Endodermal cell (in vitro differentiated cells): ENCODE results near the gene FERMT2. TPM values are rescaled to one million over a fixed set of nuclear protein-coding genes. Genes with fewer than 3 reads are reported as not detected.

ENCODE experiments used
- DNase-seq: peaks from one replicate; pipeline ENCODE4 v3.0.0-alpha.2; 2017
- H3K27ac ChIP-seq: 2 replicates; pipeline ENCODE4 v1.5.1; 2013; ENCODE audit warnings: mild to moderate bottlenecking, low read depth, low read length, moderate library complexity
- H3K27me3 ChIP-seq: 2 replicates; pipeline ENCODE4 v1.6.1; 2013; ENCODE audit warnings: mild to moderate bottlenecking, low read length, moderate library complexity; ENCODE audit not compliant: insufficient read depth, control insufficient read depth, poor library complexity, severe bottlenecking
- H3K36me3 ChIP-seq: 2 replicates; pipeline ENCODE4 v1.7.0; 2013; ENCODE audit warnings: mild to moderate bottlenecking, low read length, moderate library complexity; ENCODE audit not compliant: control insufficient read depth, insufficient read depth
- H3K4me1 ChIP-seq: one replicate; pipeline ENCODE4 v1.7.0; 2013; ENCODE audit warnings: low read length; ENCODE audit not compliant: control insufficient read depth, insufficient read depth
- H3K4me3 ChIP-seq: 2 replicates; pipeline ENCODE4 v1.5.1; 2013; ENCODE audit warnings: mild to moderate bottlenecking, low read length, moderate library complexity
- H3K9ac ChIP-seq: 2 replicates; pipeline ENCODE4 v1.6.1; 2013; ENCODE audit warnings: mild to moderate bottlenecking, low read length, moderate library complexity; ENCODE audit not compliant: poor library complexity, severe bottlenecking; ENCODE audit errors: extremely low read depth
- H3K9me3 ChIP-seq: 2 replicates; pipeline ENCODE4 v1.6.1; 2013; ENCODE audit warnings: mild to moderate bottlenecking, low read length, moderate library complexity; ENCODE audit not compliant: control insufficient read depth
- H3K27ac Mint-ChIP-seq: 2 replicates; pipeline ENCODE4 v1.8.0; 2020; ENCODE audit warnings: mixed read lengths
- H3K27me3 Mint-ChIP-seq: 2 replicates; pipeline ENCODE4 v1.8.0; 2021; ENCODE audit warnings: mild to moderate bottlenecking, mixed read lengths; ENCODE audit not compliant: insufficient read depth
- H3K36me3 Mint-ChIP-seq: 2 replicates; pipeline ENCODE4 v1.8.0; 2020; ENCODE audit warnings: low read depth, mixed read lengths
- H3K4me1 Mint-ChIP-seq: 2 replicates; pipeline ENCODE4 v1.8.0; 2020; ENCODE audit warnings: mixed read lengths
- H3K4me3 Mint-ChIP-seq: 2 replicates; pipeline ENCODE4 v1.8.0; 2020; ENCODE audit warnings: mild to moderate bottlenecking, moderate library complexity, mixed read lengths
- H3K9me3 Mint-ChIP-seq: 2 replicates; pipeline ENCODE4 v1.8.0; 2020; ENCODE audit warnings: mild to moderate bottlenecking, mixed read lengths
- WGBS, 2 experiments: methylation state at CpG; one replicate each; pipeline versions ENCODE4 v1.1.5 to v1.1.7; 2013; ENCODE audit warnings: missing lambda C conversion rate in 2 of 2, mixed read lengths in 1 of 2; ENCODE audit not compliant: insufficient coverage in 1 of 2, insufficient read length in 1 of 2; 5-methylcytosine and 5-hydroxymethylcytosine counted together
- total RNA-seq, 2 donors: library from RNA; stranded (reverse); fragmentation: NEBNext Ultra II Directional in 1 of 2; extraction: Animal tissue kit (Norgen Biotek cat#: 25700) in 1 of 2; gene quantifications; 2 replicates in 1 of 2; 3 replicates in 1 of 2; pipeline ENCODE4 v1.2.1, GENCODE V29; 2021
- TF ChIP-seq, protein P1 (sequence below): fragments of 200-600 bp; sonication (generic); conservative IDR thresholded peaks from 2 replicates; pipeline ENCODE4 v1.5.0; 2021; ENCODE audit warnings: antibody characterized with exemption, mild to moderate bottlenecking

FERMT2 gene
- total RNA-seq, 2 donors from 2014 or later: 350 to 377 TPM

DNA sequence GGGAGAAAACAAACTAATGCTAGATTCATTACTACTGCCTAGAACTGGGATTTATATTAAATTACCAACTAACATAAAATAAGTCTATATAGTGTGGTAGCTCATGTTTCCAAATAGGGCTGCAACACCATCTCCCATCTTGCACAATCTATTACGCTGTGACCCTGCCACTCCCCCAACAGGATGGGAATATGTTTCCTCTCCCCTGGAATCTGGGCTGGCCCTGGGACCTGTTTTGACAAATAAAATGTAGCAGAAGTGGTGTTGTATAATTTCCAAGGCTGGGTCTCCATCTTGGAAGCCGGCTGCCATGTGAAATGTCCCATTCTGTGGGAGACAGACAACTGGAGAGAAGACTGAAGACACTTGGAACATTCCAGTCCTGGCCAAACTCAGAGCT, 45.6 kb upstream of the FERMT2 start:
- H3K9me3 Mint-ChIP-seq: no peaks in the 10 kb centered on the region
- H3K9ac ChIP-seq: no peak overlapping the region
- peaks cover 2% of the 10 kb centered on the region for H3K4me1 Mint-ChIP-seq
- DNase-seq: no peak
- no peak overlapping the region for H3K27ac Mint-ChIP-seq
- H3K36me3 ChIP-seq: no peaks in the 10 kb centered on the region
- H3K27ac ChIP-seq: no peak overlapping the region
- no peaks in the 10 kb centered on the region for H3K27me3 ChIP-seq
- H3K4me3 ChIP-seq: no peak overlapping the region
- 89 to 96% methylated on average over 1 to 2 of the region's 2 CpGs for WGBS, 2 experiments
- TF ChIP-seq, protein P1, sequence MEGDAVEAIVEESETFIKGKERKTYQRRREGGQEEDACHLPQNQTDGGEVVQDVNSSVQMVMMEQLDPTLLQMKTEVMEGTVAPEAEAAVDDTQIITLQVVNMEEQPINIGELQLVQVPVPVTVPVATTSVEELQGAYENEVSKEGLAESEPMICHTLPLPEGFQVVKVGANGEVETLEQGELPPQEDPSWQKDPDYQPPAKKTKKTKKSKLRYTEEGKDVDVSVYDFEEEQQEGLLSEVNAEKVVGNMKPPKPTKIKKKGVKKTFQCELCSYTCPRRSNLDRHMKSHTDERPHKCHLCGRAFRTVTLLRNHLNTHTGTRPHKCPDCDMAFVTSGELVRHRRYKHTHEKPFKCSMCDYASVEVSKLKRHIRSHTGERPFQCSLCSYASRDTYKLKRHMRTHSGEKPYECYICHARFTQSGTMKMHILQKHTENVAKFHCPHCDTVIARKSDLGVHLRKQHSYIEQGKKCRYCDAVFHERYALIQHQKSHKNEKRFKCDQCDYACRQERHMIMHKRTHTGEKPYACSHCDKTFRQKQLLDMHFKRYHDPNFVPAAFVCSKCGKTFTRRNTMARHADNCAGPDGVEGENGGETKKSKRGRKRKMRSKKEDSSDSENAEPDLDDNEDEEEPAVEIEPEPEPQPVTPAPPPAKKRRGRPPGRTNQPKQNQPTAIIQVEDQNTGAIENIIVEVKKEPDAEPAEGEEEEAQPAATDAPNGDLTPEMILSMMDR: no peak
- no peaks in the 10 kb centered on the region for H3K9me3 ChIP-seq
- H3K4me1 ChIP-seq: no peaks in the 10 kb centered on the region
- no peaks in the 10 kb centered on the region for H3K27me3 Mint-ChIP-seq
- H3K36me3 Mint-ChIP-seq: no peaks in the 10 kb centered on the region
- H3K4me3 Mint-ChIP-seq: no peak overlapping the region

DNA sequence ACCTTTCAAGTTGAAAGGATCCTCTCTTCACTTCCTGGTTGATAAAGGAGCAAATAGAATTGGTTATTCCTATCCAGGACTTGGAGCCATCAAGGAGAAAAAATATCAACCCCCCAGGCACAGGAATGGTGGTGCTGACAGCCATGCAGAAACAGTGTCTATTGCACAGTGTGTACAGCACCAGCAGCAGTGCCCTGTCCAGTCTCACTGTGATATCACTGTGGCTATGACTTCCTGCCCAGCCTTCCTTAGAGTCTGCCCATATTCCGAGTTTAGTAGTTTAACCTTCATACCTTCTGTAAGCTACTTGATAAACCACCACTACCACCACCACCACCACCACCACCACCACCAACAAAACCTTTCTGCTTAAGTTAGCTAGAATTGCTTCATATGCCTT, 45.1 kb upstream of the FERMT2 start:
- H3K4me1 Mint-ChIP-seq: peaks cover under 1% of the 10 kb centered on the region
- 88% methylated on average over 1 of the region's 1 CpG; no CpG with 5 or more reads in 1 of the 2 experiments for WGBS, 2 experiments
- H3K27ac Mint-ChIP-seq: no peak overlapping the region
- no peaks in the 10 kb centered on the region for H3K27me3 ChIP-seq
- TF ChIP-seq, protein P1: no peak
- H3K27me3 Mint-ChIP-seq: no peaks in the 10 kb centered on the region
- H3K27ac ChIP-seq: no peak overlapping the region
- H3K9me3 Mint-ChIP-seq: no peaks in the 10 kb centered on the region
- no peak overlapping the region for H3K4me3 ChIP-seq
- H3K36me3 Mint-ChIP-seq: no peaks in the 10 kb centered on the region
- no peak overlapping the region for H3K4me3 Mint-ChIP-seq
- no peaks in the 10 kb centered on the region for H3K36me3 ChIP-seq
- no peak overlapping the region for H3K9ac ChIP-seq
- H3K4me1 ChIP-seq: no peaks in the 10 kb centered on the region
- no peak for DNase-seq
- H3K9me3 ChIP-seq: no peaks in the 10 kb centered on the region

DNA sequence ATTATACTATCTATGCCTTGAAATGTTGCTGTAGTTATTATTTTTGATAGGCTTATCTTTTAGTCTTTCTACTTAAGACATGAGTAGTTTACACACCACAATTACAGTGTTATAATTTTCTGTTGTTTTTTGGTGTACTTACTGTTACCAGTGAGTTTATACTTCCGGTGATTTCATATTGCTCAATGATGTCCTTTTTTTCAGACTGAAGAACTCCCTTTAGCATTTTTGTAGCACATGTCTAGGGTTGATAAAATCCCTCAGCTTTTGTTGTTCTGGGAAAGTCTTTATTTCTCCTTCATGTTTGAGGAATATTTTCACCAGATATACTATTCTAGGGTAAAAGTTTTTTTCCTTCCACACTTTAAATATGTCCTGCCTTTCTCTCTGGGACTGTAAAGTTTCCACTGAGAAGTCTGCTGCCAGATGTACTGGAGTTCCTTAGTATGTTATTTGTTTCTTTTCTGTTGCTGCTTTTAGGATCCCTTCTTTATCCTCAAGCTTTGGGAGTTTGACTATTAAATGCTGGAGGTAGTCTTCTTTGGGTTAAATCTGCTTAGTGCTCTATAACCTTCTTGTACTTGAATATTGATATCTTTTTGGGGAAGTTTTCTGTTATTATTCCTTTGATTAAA, 41.5 kb upstream of the FERMT2 start:
- Histone ChIP-seq H3K27me3 (no peaks in the 10 kb centered on the region), H3K27ac (no peak overlapping the region), H3K9ac (no peak overlapping the region), H3K4me1 (no peaks in the 10 kb centered on the region), H3K9me3 (no peaks in the 10 kb centered on the region), H3K36me3 (no peaks in the 10 kb centered on the region), H3K4me3 (no peak overlapping the region)
- Mint-ChIP-seq H3K36me3 (no peaks in the 10 kb centered on the region), H3K4me3 (no peak overlapping the region), H3K9me3 (no peaks in the 10 kb centered on the region), H3K27ac (no peak overlapping the region), H3K4me1 (no peaks in the 10 kb centered on the region), H3K27me3 (no peaks in the 10 kb centered on the region)
- DNase-seq: no peak
- WGBS, 2 experiments: 91 to 100% methylated on average over 1 of the region's 1 CpG
- TF ChIP-seq, protein P1: no peak
